ENCODE data around the gene CPSF6.
"Not testable (repeated sequence)": the region's sequence is repeated elsewhere in the genome, so short reads cannot be mapped to it uniquely, and the experiment has no call there.

Gene CPSF6

GRCh38 chr12:69258655-69259054, 19.3 kb downstream of the CPSF6 start:
- peaks cover 69% of the 10 kb centered on the region for H3K36me3 ChIP-seq (ENCODE audit: control insufficient read depth, insufficient read depth, low read length)
- H3K4me1 ChIP-seq (ENCODE audit: control insufficient read depth, insufficient read depth, low read length, poor library complexity, severe bottlenecking), result no peaks in the 10 kb centered on the region
- no peak for DNase-seq
- no peak overlapping the region for H3K27ac ChIP-seq (ENCODE audit: insufficient read depth, low read length, poor library complexity, severe bottlenecking)
- no peak overlapping the region for H3K4me3 ChIP-seq (ENCODE audit: insufficient read depth, low read depth, low read length, poor library complexity, severe bottlenecking)
- H3K9me3 ChIP-seq (ENCODE audit: control insufficient read depth, low read length), result no peaks in the 10 kb centered on the region
- no peaks in the 10 kb centered on the region for H3K27me3 ChIP-seq (replicated peaks; ENCODE audit: control insufficient read depth, insufficient read depth, low read length, poor library complexity, severe bottlenecking)

DNA sequence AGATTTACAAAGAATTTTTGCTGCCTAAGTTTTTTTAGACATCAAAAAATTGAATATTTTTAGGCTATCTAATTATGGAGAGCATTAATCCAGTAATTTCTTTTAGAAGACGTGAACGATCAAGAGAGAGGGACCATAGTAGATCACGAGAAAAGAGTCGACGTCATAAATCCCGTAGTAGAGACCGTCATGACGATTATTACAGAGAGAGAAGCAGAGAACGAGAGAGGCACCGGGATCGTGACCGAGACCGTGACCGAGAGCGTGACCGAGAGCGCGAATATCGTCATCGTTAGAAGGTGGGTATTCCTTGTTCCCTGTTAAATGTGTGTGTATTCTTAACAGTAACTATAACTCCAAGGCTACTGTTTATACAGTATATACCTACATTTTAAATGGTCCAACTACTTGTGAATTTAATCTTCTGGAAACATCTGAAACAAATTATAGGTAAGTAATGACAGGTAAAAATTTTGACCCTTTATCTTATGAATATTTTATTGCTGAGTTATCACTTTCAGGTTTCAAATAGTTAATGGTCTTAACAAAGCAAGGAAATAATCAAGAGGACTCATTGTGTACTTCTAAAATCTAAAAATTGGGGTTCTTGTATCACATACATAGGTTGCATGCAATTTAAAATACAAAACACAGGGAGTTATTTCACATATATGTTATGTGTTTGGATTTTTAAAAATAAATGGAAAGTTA, 23.1 kb downstream of the CPSF6 start:
- DNase-seq, result no peak
- H3K4me1 ChIP-seq (ENCODE audit: control insufficient read depth, insufficient read depth, low read length, poor library complexity, severe bottlenecking), result no peaks in the 10 kb centered on the region
- H3K9me3 ChIP-seq (ENCODE audit: control insufficient read depth, low read length), result no peaks in the 10 kb centered on the region
- no peaks in the 10 kb centered on the region for H3K27me3 ChIP-seq (replicated peaks; ENCODE audit: control insufficient read depth, insufficient read depth, low read length, poor library complexity, severe bottlenecking)
- no peak overlapping the region for H3K4me3 ChIP-seq (ENCODE audit: insufficient read depth, low read depth, low read length, poor library complexity, severe bottlenecking)
- H3K27ac ChIP-seq (ENCODE audit: insufficient read depth, low read length, poor library complexity, severe bottlenecking), result no peak overlapping the region
- peaks cover 53% of the 10 kb centered on the region for H3K36me3 ChIP-seq (ENCODE audit: control insufficient read depth, insufficient read depth, low read length)

- no peak for DNase-seq
- Histone ChIP-seq H3K4me1 (ENCODE audit: control insufficient read depth, insufficient read depth, low read length, poor library complexity, severe bottlenecking) (no peaks in the 10 kb centered on the region), H3K36me3 (ENCODE audit: control insufficient read depth, insufficient read depth, low read length) (peaks cover 26% of the 10 kb centered on the region), H3K27ac (ENCODE audit: insufficient read depth, low read length, poor library complexity, severe bottlenecking) (no peak overlapping the region), H3K4me3 (ENCODE audit: insufficient read depth, low read depth, low read length, poor library complexity, severe bottlenecking) (no peak overlapping the region), H3K27me3 (replicated peaks; ENCODE audit: control insufficient read depth, insufficient read depth, low read length, poor library complexity, severe bottlenecking) (no peaks in the 10 kb centered on the region), H3K9me3 (ENCODE audit: control insufficient read depth, low read length) (no peaks in the 10 kb centered on the region)
These were observed 25.8 kb downstream of the CPSF6 start for GRCh38 chr12:69265205-69265604.

- H3K36me3 ChIP-seq (ENCODE audit: control insufficient read depth, insufficient read depth, low read length), result peaks cover 25% of the 10 kb centered on the region
- H3K4me1 ChIP-seq (ENCODE audit: control insufficient read depth, insufficient read depth, low read length, poor library complexity, severe bottlenecking); H3K27me3 ChIP-seq (replicated peaks; ENCODE audit: control insufficient read depth, insufficient read depth, low read length, poor library complexity, severe bottlenecking); H3K4me3 ChIP-seq (ENCODE audit: insufficient read depth, low read depth, low read length, poor library complexity, severe bottlenecking); H3K9me3 ChIP-seq (ENCODE audit: control insufficient read depth, low read length); DNase-seq; H3K27ac ChIP-seq (ENCODE audit: insufficient read depth, low read length, poor library complexity, severe bottlenecking): not testable (repeated sequence)
These were observed 26.3 kb downstream of the CPSF6 start for GRCh38 chr12:69265633-69266032.

GRCh38 chr12:69266036-69266635, 26.8 kb downstream of the CPSF6 start:
- no peak overlapping the region for H3K27ac ChIP-seq (ENCODE audit: insufficient read depth, low read length, poor library complexity, severe bottlenecking)
- H3K4me1 ChIP-seq (ENCODE audit: control insufficient read depth, insufficient read depth, low read length, poor library complexity, severe bottlenecking), result no peaks in the 10 kb centered on the region
- peaks cover 22% of the 10 kb centered on the region for H3K36me3 ChIP-seq (ENCODE audit: control insufficient read depth, insufficient read depth, low read length)
- DNase-seq, result no peak
- H3K27me3 ChIP-seq (replicated peaks; ENCODE audit: control insufficient read depth, insufficient read depth, low read length, poor library complexity, severe bottlenecking), result no peaks in the 10 kb centered on the region
- no peaks in the 10 kb centered on the region for H3K9me3 ChIP-seq (ENCODE audit: control insufficient read depth, low read length)
- H3K4me3 ChIP-seq (ENCODE audit: insufficient read depth, low read depth, low read length, poor library complexity, severe bottlenecking), result no peak overlapping the region

DNA sequence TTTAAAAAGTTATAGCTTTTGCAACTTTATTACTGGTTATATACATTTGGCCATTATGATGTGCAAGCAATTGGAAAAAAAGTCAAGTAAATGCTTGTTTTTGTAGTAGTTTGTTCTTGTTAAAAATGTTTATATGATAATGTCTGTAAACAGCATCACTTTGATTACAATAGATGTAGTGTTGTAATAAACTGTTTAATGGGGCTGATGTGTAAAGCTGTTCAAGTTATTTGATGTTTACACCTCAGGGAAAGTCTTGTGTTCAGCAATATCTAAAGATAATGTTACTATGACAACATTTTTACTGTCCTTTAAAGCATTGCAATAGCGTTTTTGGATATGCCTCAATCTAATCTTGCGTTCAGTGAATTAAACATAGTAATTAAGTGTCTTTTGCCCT, 30.4 kb downstream of the CPSF6 start:
- DNase-seq, result no peak
- H3K27ac ChIP-seq (ENCODE audit: insufficient read depth, low read length, poor library complexity, severe bottlenecking), result no peak overlapping the region
- no peaks in the 10 kb centered on the region for H3K9me3 ChIP-seq (ENCODE audit: control insufficient read depth, low read length)
- H3K4me3 ChIP-seq (ENCODE audit: insufficient read depth, low read depth, low read length, poor library complexity, severe bottlenecking), result no peak overlapping the region
- H3K27me3 ChIP-seq (replicated peaks; ENCODE audit: control insufficient read depth, insufficient read depth, low read length, poor library complexity, severe bottlenecking), result no peaks in the 10 kb centered on the region
- H3K36me3 ChIP-seq (ENCODE audit: control insufficient read depth, insufficient read depth, low read length), result peaks cover 5% of the 10 kb centered on the region
- H3K4me1 ChIP-seq (ENCODE audit: control insufficient read depth, insufficient read depth, low read length, poor library complexity, severe bottlenecking), result no peaks in the 10 kb centered on the region

- Histone ChIP-seq H3K27ac (ENCODE audit: insufficient read depth, low read length, poor library complexity, severe bottlenecking) (no peak overlapping the region), H3K9me3 (ENCODE audit: control insufficient read depth, low read length) (no peaks in the 10 kb centered on the region), H3K4me3 (ENCODE audit: insufficient read depth, low read depth, low read length, poor library complexity, severe bottlenecking) (no peak overlapping the region), H3K36me3 (ENCODE audit: control insufficient read depth, insufficient read depth, low read length) (peaks cover 5% of the 10 kb centered on the region), H3K4me1 (ENCODE audit: control insufficient read depth, insufficient read depth, low read length, poor library complexity, severe bottlenecking) (peaks cover 16% of the 10 kb centered on the region), H3K27me3 (replicated peaks; ENCODE audit: control insufficient read depth, insufficient read depth, low read length, poor library complexity, severe bottlenecking) (no peaks in the 10 kb centered on the region)
- no peak for DNase-seq
These were observed 33.1 kb downstream of the CPSF6 start for GRCh38 chr12:69272511-69272910.

DNA sequence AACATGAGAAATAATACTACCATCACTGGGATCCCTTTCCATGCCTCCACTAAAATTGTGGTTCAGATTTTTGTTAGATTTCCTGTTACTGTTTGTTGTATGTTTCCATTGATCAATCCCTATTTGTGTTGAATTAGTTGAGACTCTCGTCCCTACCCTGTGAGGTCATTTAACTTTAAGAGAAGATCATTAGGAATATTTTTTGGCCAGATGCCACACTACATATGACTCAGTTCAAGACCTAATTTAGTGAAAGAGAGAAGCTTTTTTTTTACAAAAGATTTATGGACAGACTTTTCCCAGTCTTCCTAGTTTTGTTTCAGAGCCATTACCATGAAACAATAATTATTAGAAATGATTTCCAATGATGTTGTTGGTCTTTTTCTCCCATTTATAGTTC, 35.5 kb downstream of the CPSF6 start:
- Histone ChIP-seq H3K27ac (ENCODE audit: insufficient read depth, low read length, poor library complexity, severe bottlenecking) (no peak overlapping the region), H3K27me3 (replicated peaks; ENCODE audit: control insufficient read depth, insufficient read depth, low read length, poor library complexity, severe bottlenecking) (no peaks in the 10 kb centered on the region), H3K36me3 (ENCODE audit: control insufficient read depth, insufficient read depth, low read length) (peaks cover 5% of the 10 kb centered on the region), H3K4me3 (ENCODE audit: insufficient read depth, low read depth, low read length, poor library complexity, severe bottlenecking) (no peak overlapping the region), H3K9me3 (ENCODE audit: control insufficient read depth, low read length) (no peaks in the 10 kb centered on the region), H3K4me1 (ENCODE audit: control insufficient read depth, insufficient read depth, low read length, poor library complexity, severe bottlenecking) (peaks cover 16% of the 10 kb centered on the region)
- no peak for DNase-seq

DNA sequence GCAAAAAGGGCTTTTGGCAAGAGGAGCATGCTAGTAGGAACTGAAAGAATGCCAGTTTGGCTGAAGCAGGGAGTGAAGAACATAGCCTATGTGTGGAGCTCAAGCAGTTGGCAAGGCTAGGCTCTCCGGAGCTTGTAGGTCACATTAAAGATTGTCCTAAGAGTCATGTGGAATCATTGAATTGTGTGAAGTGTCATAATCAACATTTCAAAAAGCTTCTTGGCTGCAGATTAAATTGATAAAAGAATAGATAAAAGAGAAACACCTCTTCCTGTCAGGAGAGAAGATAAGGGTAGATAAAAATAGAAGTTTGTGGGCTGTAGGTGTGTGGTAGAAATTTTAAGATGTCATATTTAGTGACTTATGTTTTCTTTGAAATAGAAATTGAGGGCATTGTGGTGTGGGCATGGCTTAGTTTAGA, 36.1 kb downstream of the CPSF6 start:
- H3K9me3 ChIP-seq (ENCODE audit: control insufficient read depth, low read length), result no peaks in the 10 kb centered on the region
- DNase-seq, result no peak
- no peak overlapping the region for H3K4me3 ChIP-seq (ENCODE audit: insufficient read depth, low read depth, low read length, poor library complexity, severe bottlenecking)
- H3K27ac ChIP-seq (ENCODE audit: insufficient read depth, low read length, poor library complexity, severe bottlenecking), result no peak overlapping the region
- H3K4me1 ChIP-seq (ENCODE audit: control insufficient read depth, insufficient read depth, low read length, poor library complexity, severe bottlenecking), result peaks cover 16% of the 10 kb centered on the region
- no peaks in the 10 kb centered on the region for H3K27me3 ChIP-seq (replicated peaks; ENCODE audit: control insufficient read depth, insufficient read depth, low read length, poor library complexity, severe bottlenecking)
- H3K36me3 ChIP-seq (ENCODE audit: control insufficient read depth, insufficient read depth, low read length), result peaks cover 3% of the 10 kb centered on the region

GRCh38 chr12:69278814-69279782, 39.7 kb downstream of the CPSF6 start:
- no peak for DNase-seq
- H3K36me3 ChIP-seq (ENCODE audit: control insufficient read depth, insufficient read depth, low read length), result no peaks in the 10 kb centered on the region
- H3K4me1 ChIP-seq (ENCODE audit: control insufficient read depth, insufficient read depth, low read length, poor library complexity, severe bottlenecking), result peaks cover 16% of the 10 kb centered on the region
- H3K27me3 ChIP-seq (replicated peaks; ENCODE audit: control insufficient read depth, insufficient read depth, low read length, poor library complexity, severe bottlenecking), result no peaks in the 10 kb centered on the region
- no peaks in the 10 kb centered on the region for H3K9me3 ChIP-seq (ENCODE audit: control insufficient read depth, low read length)
- no peak overlapping the region for H3K4me3 ChIP-seq (ENCODE audit: insufficient read depth, low read depth, low read length, poor library complexity, severe bottlenecking)
- H3K27ac ChIP-seq (ENCODE audit: insufficient read depth, low read length, poor library complexity, severe bottlenecking), result no peak overlapping the region
